Panc1 (cell line): Measurements from ENCODE around the gene CEP97. TPM values are rescaled to one million over a fixed set of nuclear protein-coding genes. Genes with fewer than 3 reads are reported as not detected.
"Not testable (repeated sequence)": the region's sequence is repeated elsewhere in the genome, so short reads cannot be mapped to it uniquely, and the experiment has no call there.

Source experiments
- ATAC-seq: fragments of 200-7000 bp; cut with Tn5 transposase; 2 replicates; pipeline ENCODE4 v1.9.1; 2020; ENCODE audit warnings: mild to moderate bottlenecking, moderate library complexity
- BruUV-seq: library from RNA; stranded (reverse); fragments of 400-500 nt; replicated peaks from 2 replicates; lab custom pipeline; 2021; lab: Mats Ljungman, UMichigan
- CTCF ChIA-PET: fragments of 300-600 bp; sonication (Branson Sonifier 250); formaldehyde crosslinking; loops from one replicate; lab custom pipeline; 2022; ENCODE audit warnings: antibody characterized with exemption; lab: Charles Lee
- POLR2A ChIA-PET: fragments of 300-600 bp; sonication (Branson Sonifier 250); formaldehyde crosslinking; loops from one replicate; lab custom pipeline; 2022; ENCODE audit warnings: antibody characterized with exemption; lab: Charles Lee
- DNase-seq: peaks from one replicate; pipeline ENCODE4 v3.0.0-alpha.2; 2010; ENCODE audit warnings: low read depth, low spot score
- H3K27ac ChIP-seq: 2 replicates; pipeline ENCODE4 v1.5.1; 2011; ENCODE audit warnings: mild to moderate bottlenecking, low read length, inconsistent platforms
- H3K27me3 ChIP-seq: fragments of 200-500 bp; sonication (Bioruptor generic); 2 replicates; pipeline ENCODE4 v1.6.0; 2014; ENCODE audit warnings: low read length, inconsistent platforms; ENCODE audit not compliant: control insufficient read depth, insufficient read depth
- H3K36me3 ChIP-seq: fragments of 200-500 bp; sonication (Bioruptor generic); 2 replicates; pipeline ENCODE4 v1.5.1; 2014; ENCODE audit warnings: inconsistent platforms, mild to moderate bottlenecking, low read length, moderate library complexity; ENCODE audit not compliant: control insufficient read depth, insufficient read depth
- H3K4me1 ChIP-seq: 2 replicates; pipeline ENCODE4 v1.5.1; 2011; ENCODE audit warnings: inconsistent platforms, mild to moderate bottlenecking, low read length, moderate library complexity; ENCODE audit not compliant: control insufficient read depth, insufficient read depth
- H3K4me3 ChIP-seq, 2 experiments: 2 replicates each; pipeline ENCODE4 v1.5.1; 2011 to 2012; ENCODE audit warnings: low read depth in 2 of 2, low read length in 2 of 2, mild to moderate bottlenecking in 2 of 2, inconsistent platforms in 1 of 2, moderate library complexity in 1 of 2
- H3K9me3 ChIP-seq: fragments of 200-500 bp; sonication (Bioruptor generic); 2 replicates; pipeline ENCODE4 v1.5.1; 2014; ENCODE audit warnings: low read depth, mild to moderate bottlenecking, inconsistent platforms, low read length, moderate library complexity; ENCODE audit not compliant: control insufficient read depth, insufficient read depth
- CTCF ChIP-seq: fragments of 450-650 bp; IDR thresholded peaks from 2 replicates; pipeline ENCODE4 v1.5.1; 2017; ENCODE audit warnings: mild to moderate bottlenecking
- POLR2AphosphoS5 ChIP-seq: IDR thresholded peaks from 2 replicates; pipeline ENCODE4 v1.6.1; 2012; ENCODE audit warnings: mild to moderate bottlenecking, low read depth, low read length, moderate library complexity
- REST ChIP-seq, 2 experiments: IDR thresholded peaks; 2 replicates each; pipeline ENCODE4 v1.6.1; 2011 to 2012; ENCODE audit warnings: low read depth in 2 of 2, control low read depth in 1 of 2, low read length in 1 of 2, mild to moderate bottlenecking in 1 of 2, moderate library complexity in 1 of 2; ENCODE audit not compliant: insufficient read depth in 1 of 2
- SIN3A ChIP-seq: IDR thresholded peaks from 2 replicates; pipeline ENCODE4 v1.6.1; 2012; ENCODE audit warnings: low read depth, mild to moderate bottlenecking, low read length, moderate library complexity, borderline replicate concordance; ENCODE audit not compliant: insufficient read depth
- TCF7L2 ChIP-seq: IDR thresholded peaks from 2 replicates; pipeline ENCODE4 v1.6.1; 2011; ENCODE audit warnings: mild to moderate bottlenecking, low read depth, low read length, inconsistent platforms
- in situ Hi-C: cut with HindIII; loops from 2 replicates; pipeline ENCODE4 v1.10.0; 2016; ENCODE audit warnings: low sequenced_read_pairs, low pct_unique_long_range_greater_than_20kb
- intact Hi-C: fragments of 100-400 bp; cut with micrococcal nuclease; formaldehyde crosslinking; loops from one replicate; pipeline ENCODE4 v1.10.0; 2022; ENCODE audit not compliant: unreplicated experiment
- total RNA-seq: library from RNA; stranded (reverse); gene quantifications from one replicate; pipeline ENCODE4 v1.2.1, GENCODE V29; 2021; ENCODE audit not compliant: unreplicated experiment

The CEP97 gene
- total RNA-seq, 1 experiment from 2014 or later: 17.4 TPM

- in situ Hi-C loops: no loop called here
- DNase-seq: no peak
- H3K36me3 ChIP-seq: peaks cover 19% of the 10 kb centered on the region
- H3K4me3 ChIP-seq: no peak overlapping the region
- no peak overlapping the region for H3K27ac ChIP-seq
- CTCF ChIA-PET: no interaction called here
- intact Hi-C loops: no loop called here
- H3K27me3 ChIP-seq: no peaks in the 10 kb centered on the region
- POLR2A ChIA-PET: no interaction called here
- TF ChIP-seq POLR2AphosphoS5 (no peak), TCF7L2 (no peak)
- H3K4me1 ChIP-seq: no peaks in the 10 kb centered on the region
- H3K9me3 ChIP-seq: no peaks in the 10 kb centered on the region
- no TSS peak for BruUV-seq
- ATAC-seq: no peak
Observed at GRCh38 chr3:101758224-101758623, 33.8 kb downstream of the CEP97 start.

- H3K36me3 ChIP-seq: peaks cover 15% of the 10 kb centered on the region
- H3K9me3 ChIP-seq: no peaks in the 10 kb centered on the region
- TF ChIP-seq REST (IDR thresholded peaks at IDR 0.05; ENCODE audit: insufficient read depth in 1 of 2, low read depth in 2 of 2, low read length in 1 of 2) (no peak), CTCF (no peak), POLR2AphosphoS5 (no peak), TCF7L2 (no peak), SIN3A (no peak)
- BruUV-seq: no TSS peak
- no peak overlapping the region for H3K27ac ChIP-seq
- CTCF ChIA-PET: no interaction called here
- POLR2A ChIA-PET: interaction anchor here (0.6 kb wide), 1 partner anchor 37 kb away, joined by 3 read pairs; no protein-coding TSS in a partner anchor
- H3K27me3 ChIP-seq: no peaks in the 10 kb centered on the region
- in situ Hi-C loops: no loop called here
- ATAC-seq (no peak), DNase-seq (no peak)
- H3K4me3 ChIP-seq: no peak overlapping the region
- intact Hi-C loops: no loop called here
- no peaks in the 10 kb centered on the region for H3K4me1 ChIP-seq
Observed at GRCh38 chr3:101762041-101762646, 37.7 kb downstream of the CEP97 start.

GRCh38 chr3:101777745-101778281 lies 53.4 kb downstream of the CEP97 start:
- BruUV-seq, CTCF ChIA-PET, H3K27ac ChIP-seq, intact Hi-C loops, H3K9me3 ChIP-seq, H3K27me3 ChIP-seq, POLR2A ChIA-PET, ATAC-seq, H3K36me3 ChIP-seq, H3K4me3 ChIP-seq, DNase-seq, in situ Hi-C loops: not testable (repeated sequence)
- peaks cover 23% of the 10 kb centered on the region for H3K4me1 ChIP-seq
